Hippocampal formation (tissue), 2 donors: Measurements from ENCODE around the gene DNASE2.
"Not testable (repeated sequence)": the region's sequence is repeated elsewhere in the genome, so short reads cannot be mapped to it uniquely, and the experiment has no call there.

Experiments
- DNase-seq, 2 donors: peaks; one replicate each; lab custom pipeline; 2025; lab: John Stamatoyannopoulos, UW

DNASE2 gene, protein sequence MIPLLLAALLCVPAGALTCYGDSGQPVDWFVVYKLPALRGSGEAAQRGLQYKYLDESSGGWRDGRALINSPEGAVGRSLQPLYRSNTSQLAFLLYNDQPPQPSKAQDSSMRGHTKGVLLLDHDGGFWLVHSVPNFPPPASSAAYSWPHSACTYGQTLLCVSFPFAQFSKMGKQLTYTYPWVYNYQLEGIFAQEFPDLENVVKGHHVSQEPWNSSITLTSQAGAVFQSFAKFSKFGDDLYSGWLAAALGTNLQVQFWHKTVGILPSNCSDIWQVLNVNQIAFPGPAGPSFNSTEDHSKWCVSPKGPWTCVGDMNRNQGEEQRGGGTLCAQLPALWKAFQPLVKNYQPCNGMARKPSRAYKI

DNA sequence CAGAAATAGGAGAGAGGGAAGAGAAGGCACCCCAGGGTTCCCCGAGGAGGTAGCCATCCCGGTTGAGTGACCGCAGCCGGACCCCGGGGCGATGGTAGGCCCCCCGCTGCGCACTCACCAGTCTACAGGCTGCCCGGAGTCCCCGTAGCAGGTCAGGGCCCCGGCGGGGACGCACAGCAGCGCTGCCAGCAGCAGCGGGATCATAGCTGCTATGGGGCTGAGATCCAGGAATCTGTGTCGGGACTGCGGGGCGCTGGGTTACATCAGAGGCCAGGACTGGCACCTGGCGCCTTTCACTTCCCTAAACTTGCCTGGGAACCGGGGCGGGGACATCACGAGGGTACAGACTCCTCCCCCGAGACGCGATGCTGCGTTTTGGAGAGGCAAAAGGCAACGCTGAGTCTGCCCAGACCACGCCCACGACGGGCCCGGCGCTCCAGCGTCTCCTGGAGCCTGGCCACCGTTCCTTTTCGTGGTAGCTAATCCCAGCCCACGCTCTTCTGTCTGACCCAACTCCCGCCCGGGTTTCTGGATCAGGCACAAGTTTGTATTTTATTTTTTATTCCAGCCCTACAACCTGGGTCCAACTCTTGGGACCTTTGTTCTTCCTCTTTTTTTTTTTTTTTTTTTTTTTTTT lies at the start of gene DNASE2:
DNASE2 (minus strand) TSS at position 278 of the 637 bp plus-strand sequence; CDS start at position 204, 74 bp downstream.
- peak; percentile 39 to 83 for DNase-seq

DNA sequence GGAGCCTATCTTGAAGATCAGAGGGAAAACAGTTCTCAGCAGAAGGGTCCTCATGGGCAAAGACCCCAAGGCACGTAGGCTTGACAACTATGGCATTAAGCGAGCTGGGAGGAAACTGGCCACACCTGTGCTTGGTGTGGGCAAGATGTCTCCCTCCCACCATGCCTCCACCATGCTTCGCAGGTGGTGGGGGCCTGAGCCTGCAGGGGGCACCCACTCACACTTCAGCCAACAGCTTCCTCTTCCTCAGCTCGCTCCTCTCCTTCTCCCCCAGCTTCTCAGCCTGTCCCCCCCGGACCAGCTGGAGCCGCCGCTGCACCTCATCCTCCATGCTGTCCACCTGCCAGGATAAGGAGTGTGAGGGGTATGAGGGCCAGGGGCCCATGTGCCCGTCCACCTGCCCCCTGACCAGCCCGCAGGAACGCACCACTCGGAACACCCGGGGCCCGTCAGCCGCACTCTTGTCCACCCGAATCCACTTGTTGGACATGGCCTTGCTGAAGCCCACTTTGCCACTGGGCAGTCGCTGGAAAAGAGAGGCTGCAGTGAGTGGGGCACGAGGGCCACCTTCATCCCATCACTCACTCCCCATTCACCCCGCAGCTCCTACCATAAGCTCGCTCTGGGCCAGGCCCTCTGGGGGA lies 48.9 kb upstream of the DNASE2 start:
- DNase-seq = no peak

DNA sequence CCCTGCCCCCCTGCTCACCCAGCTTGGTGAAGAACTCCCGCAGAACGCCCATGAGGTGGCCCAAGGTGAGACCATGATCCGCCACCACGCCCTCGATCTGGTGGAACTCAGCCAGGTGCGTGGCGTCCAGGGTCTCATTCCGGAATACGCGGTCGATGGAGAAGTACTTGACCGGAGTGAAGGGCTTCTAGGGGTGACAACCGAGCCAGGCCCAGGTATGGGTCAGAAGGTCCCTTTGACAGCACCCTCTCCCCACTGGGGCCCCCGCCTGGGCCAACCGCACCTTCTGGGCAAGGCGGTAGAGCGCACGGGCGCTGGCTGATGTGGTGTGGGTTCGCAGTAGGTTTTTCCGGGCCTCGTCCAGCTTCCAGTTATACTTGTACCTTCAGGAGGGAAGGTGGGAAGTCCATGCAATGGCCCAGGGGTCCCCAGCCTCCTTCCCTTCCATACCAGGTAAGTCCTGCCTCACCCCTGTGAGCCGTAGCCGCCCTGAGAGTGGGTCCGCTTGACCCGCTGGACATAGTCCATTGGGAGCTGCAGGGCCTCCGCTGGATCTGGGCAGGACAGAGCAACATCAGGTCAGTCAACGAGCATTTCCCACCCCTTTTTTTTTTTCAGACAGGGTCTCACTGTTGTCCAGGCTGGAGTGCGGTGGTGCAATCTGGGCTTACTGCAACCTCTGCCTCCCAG lies 43.5 kb upstream of the DNASE2 start:
- no peak for DNase-seq

DNA sequence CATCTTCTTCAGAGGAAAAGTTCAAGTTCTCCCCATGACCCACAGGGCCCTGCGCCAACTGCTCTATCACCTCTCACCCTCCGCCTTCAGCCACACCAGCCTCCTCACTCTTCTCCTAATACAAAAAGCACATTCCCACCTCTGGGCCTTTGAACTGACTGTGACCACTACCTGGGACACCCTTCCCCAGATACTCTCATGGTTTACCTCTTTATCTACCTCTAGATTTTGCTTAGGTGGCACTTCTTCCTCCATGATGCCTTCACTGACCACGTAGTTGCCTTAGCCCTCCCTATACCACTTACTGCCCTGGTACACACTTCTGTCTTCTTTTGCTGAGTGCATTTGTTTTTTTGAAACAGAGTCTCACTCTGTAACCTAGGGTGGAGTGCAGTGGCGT lies 41.7 kb upstream of the DNASE2 start:
- no peak for DNase-seq

DNA sequence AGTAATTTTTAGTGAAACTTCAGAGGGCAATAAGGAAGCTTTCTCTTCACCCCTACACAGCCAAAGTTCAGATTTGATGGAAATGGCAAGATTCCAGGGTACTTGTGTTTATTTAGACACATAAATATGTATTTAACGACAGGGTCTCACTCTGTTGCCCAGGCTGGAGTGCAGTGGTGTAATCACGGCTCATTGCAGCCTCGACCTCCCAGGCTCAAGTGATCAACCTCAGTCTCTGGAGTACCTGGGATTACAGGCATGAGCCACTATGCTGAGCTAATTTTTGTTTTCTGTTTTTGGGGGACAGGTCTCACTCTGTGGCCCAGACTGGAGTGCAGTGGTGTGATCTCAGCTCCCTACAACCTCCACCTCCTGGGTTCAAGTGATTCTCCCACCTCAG lies 39.8 kb upstream of the DNASE2 start:
- DNase-seq = no peak

DNA sequence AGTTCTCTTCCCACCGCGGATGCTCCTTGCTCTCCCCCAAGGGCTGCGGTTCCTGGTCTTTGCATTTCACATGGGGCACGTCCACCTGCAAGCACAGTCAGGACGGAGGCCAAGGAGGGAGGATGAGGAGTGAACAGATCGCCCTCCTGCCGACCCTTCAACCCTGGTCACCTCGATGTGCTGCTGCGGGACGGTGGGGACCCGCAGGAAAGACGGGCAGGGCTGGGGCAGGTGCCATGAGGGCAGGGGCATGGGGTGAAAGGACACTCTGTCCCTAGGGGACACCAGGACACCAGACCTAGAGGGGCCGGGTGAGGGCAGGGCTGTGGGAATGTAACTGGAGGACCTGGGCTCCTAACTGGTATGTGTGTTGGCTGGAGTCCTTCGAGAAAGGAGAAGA lies 37.0 kb upstream of the DNASE2 start:
- DNase-seq = no peak

DNA sequence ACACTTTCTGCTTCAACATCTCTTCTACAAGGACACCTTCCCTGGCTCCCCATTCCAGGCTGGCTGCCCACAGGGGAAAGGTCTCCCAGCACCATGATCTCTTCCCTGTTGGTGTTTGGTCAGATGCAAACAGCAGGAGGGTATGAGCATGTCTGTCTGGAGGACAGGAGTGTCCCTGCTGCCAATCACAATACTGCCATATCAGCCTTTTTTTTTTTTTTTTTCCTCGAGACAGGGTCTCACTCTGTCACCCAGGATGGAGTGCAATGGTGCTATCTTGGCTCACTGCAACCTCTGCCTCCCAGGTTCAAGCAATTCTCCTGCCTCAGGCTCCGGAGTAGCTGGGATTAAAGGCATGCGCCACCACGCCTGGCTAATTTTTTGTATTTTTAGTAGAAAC lies 34.6 kb upstream of the DNASE2 start:
- DNase-seq = not testable (repeated sequence)

DNA sequence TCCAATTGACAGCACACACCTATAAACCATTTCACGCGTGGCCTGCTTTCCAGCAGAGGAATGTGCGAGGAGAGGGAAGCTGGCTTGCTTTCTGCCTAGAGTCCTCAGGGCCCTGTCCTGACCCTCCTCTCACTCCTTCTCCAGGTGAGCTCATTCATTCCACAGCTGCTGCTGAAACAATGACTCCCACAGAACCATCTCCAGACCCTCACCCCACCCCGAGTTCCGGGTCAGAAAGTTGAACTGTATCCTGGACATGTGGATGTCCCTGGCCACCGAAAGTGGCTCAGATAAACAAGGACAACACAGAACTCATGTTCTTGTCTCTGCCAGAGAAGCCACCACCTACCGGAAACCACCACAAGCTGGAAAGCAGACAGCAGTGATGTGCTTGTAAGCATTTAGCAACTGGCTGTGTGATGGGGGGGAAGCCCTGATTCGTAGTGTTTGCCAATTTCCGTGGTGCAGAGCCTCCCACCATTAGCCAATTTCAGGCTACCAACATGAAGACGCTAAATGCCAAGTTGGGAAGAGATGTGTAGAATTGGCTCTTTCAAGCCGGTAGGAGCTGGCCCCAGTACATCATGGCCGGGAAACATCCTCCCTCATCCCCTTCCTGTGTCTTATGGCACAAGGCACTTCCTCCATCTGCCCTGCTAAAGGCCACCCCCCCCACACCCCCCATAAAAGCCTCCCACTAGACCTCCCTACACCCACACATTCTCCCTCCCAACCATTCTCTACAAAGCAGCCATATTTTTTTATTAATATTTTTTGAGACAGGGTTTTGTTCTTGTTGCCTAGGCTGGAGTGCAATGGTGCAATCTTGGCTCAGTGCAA lies 32.8 kb upstream of the DNASE2 start:
- DNase-seq = peak; percentile 14 to 15

DNA sequence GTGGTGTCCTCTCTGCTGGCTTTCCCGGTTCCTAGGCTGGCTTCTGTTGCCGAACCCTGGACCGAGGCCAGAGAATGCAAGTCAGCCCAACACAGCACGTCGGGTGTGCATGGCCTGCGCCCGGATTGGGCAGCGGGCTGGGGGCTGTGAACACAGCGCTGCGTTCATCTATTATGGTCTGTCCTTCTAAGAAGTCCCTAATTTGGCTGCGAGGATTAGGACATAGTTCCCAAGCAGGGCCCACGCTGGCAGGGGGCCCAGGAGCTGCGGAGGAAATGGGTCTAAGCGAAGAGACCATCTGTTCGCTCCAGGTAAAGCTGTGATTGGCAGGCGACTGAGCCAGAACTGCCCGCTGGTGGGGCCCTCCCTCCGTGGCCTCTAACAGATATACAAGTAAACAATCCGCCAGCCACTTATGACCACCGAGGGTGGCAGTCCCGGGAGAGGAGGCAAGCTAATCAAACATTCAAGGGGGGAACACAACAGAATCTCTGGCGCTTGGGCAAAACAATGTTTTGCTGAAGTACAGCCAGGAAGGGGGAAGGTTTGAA lies 31.8 kb upstream of the DNASE2 start:
- peak; percentile 74 to 85 for DNase-seq

DNA sequence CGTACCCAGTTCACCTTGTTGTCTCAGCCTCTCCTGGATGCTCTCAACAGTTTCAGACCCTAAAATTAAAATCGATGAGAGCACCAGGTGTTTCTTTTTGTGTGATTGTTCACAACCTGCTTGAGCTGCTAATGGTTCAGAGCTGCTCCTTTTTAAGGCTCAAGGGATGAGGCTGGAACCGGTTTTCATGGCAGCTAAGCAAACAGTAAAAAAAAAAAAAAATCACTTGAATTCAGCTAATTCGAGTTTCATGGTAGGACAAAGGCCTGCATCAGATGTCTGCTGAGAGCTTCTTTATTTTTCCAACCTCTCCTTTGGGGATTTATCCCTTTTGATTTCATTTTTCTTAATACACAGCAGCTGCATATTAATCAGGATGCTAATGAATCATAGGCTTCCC lies 31.3 kb upstream of the DNASE2 start:
- DNase-seq = no peak

DNA sequence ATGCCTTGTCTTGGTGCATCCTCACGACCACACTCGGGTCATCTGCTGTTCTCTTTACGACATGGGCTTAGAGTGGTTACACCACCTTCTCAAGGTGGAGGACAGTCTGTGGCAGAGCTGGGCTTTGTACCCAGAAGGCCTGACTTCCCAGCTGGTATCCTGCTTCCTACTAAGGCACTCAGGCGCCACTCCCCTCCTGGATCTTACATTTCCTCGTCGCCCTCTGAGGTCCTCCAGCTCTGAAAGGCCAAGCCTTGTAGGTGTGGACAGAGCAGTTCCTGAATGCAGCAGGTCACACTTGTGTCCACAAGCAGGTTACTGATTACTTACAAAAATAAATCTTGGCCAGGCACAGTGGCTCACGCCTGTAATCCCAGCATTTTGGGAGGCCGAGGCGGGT lies 25.9 kb upstream of the DNASE2 start:
- no peak for DNase-seq

DNA sequence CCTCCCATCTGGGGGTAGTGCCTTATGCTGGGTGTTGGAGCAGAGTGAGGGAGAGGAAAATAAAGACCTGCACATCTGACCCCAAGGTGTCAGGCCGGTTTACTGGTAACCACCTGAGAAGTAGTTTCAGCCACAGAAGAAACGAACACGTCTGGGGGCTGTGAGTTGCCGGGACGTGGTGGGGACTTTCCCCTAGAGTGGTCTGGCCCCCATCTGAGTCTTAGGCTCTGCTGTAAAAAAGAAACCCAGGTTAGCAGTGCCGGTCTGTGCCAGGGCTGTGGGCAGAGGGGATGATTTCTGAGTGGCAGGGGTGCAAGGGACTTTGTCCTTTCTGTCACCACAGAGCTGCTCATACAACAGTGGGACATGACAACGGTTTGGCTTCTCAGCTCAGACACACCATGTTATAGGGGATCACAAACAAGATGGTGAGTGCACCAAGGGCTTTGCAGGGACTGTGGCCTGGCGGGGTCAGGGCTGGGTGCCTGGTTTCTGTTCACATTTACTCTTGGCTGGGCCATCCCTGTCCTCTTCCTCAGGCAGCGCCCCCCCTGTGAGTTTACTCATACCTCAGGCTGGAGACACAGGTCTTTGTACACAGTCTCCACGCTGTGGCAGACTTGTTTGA lies 18.8 kb upstream of the DNASE2 start:
- DNase-seq = no peak

DNA sequence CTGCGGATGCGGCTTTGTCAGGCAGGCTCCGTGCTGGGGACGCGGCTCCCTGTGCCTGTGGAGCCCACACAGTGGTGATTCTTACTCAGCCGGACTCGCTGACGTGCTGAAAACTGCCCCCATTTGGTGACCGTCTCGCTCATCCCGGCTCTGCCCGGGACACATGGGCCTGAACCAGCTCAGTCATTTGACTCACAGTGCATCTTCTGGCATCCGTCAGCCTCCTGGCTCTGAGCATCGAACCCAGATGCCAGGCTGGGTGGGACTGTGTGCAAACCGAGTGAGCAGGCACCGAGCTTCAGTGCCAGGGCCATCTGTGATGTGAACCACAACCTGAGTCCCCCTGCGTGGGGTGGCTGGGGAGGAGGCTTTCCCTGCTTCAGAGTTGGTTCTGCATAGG lies 15.2 kb upstream of the DNASE2 start:
- DNase-seq = no peak

DNA sequence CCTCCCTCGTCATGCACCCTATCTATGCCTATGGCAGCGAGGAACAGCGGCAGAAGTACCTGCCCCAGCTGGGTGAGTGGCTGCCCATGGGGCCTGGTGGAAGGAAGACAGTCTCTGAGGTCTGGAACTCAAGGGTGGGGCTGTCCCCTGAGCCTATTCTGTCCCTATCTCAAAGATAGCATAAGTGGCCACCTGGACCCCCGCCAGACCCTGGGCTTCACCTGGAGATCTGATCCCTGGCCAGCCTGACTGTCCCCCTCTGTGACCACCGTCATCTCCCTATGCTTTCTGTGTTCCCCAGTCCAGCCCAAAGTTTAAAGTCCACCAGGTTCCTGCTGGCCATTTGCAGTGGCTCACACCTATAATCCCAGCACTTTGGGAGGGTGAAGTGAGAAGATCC lies 12.3 kb upstream of the DNASE2 start:
- no peak for DNase-seq

DNA sequence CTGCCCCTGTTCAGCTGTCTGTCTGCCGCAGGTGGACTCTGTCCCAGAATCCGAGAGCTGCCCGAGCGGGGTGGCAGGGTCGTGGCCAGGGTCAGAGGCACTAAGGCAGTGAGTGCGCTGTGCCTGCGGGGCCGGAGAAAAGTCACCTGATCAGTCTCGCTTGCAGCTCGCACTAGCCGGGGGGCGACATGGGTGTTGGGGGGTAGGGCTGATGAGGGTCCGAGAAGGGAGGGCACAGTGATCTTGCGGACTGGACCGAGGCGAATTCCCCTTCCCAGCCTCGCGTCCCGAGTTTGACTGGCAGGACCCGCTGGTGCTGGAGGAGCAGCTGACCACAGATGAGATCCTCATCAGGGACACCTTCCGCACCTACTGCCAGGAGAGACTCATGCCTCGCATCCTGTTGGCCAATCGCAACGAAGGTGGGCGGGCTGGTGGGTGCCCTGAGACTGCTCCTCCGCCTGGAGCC lies 10.3 kb upstream of the DNASE2 start:
- no peak for DNase-seq

DNA sequence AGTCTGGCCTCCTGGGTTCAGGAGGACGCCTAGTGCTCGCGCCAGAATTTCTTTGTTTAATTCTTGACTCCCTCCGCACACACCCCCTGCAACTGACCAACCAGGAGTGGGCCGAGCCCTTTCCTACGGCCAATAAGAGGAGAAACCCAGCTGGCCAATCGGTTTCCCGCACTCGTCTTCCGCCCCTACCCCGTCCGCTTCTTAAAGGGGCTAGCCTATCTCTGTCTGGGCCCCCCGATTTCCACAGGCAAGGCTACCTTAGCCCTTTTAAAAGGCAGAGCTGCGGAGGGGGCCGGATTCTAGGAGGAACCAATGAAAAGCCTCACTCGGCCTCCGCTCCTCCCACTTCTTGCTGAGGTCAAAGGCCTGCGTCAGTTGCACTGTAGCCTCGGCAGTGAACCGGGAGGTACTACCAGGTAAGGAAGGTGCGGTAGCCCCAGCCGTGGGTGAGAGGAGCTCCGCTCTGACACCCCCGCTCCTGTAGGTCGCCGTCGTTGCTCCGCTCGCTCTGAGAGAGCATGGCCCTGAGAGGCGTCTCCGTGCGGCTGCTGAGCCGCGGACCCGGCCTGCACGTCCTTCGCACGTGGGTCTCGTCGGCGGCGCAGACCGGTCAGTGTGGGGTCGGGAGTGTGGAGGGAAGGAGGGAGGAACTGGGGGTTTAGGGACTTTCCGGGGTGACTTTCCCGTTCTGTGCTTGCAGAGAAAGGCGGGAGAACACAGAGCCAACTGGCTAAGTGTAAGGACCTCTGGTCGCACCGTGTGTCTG lies 9.7 kb upstream of the DNASE2 start, which contains the start of gene GCDH:
GCDH (plus strand) TSS at position 374 of the 766 bp plus-strand sequence; CDS start at position 519, 145 bp downstream.
- DNase-seq = peak; percentile 99 to 100

DNA sequence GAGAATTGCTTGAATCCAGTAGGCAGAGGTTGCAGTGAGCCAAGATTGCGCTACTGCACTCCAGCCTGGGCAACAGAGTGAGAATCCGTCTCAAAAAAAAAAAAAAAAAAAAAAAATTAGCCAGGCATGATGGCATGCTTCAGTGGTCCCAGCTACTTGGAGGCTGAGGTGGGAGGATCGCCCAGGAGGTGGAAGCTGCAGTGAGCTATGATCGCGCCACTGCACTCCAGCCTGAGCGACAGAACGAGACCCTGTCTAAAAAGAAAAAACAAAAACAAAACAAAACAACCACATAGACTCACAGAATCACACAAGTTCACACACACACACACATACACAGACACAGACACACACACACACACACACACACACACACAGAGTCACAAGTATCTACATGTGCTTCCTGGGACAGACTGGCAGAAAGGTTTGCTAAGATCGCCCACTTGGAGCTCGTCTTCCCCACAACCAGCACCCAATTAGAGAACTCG lies 9.1 kb upstream of the DNASE2 start:
- DNase-seq = not testable (repeated sequence)

DNA sequence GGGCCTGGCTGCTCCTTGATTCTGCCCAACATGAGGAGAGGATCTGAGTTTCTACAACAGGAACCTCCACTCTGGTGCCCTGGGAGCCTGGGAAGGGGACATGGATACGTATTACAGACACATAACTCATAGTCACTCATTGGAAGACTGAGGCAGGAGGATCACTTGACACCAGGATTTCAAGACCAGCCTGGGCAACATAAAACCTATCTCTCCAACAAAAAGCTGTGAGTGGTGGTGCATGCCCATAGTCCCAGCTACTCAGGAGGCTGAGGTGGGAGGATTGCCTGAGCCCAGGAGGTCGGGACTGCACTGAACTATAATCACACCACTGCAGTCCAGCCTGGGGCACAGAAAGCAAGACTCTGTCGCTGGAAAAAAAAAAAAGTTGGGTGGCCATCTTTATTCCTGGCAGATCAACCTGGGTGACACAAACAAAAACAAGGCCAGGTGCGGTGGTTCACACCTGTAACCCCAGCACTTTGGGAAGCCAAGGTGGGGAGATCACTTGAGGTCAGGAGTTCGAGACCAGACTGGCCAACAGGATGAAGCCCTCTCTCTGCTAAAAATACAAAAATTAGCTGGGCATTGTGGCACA lies 6.9 kb upstream of the DNASE2 start:
- no peak for DNase-seq
